RKO (cell line): ENCODE measurements around the gene GRIK3.
A peak's percentile ranks its signal among the peaks of the same experiment; 100 is the strongest.

Experiments used
- DNase-seq: peaks from one replicate; pipeline ENCODE4 v3.0.0-alpha.2; 2016; ENCODE audit warnings: low spot score

GRIK3 gene

DNA sequence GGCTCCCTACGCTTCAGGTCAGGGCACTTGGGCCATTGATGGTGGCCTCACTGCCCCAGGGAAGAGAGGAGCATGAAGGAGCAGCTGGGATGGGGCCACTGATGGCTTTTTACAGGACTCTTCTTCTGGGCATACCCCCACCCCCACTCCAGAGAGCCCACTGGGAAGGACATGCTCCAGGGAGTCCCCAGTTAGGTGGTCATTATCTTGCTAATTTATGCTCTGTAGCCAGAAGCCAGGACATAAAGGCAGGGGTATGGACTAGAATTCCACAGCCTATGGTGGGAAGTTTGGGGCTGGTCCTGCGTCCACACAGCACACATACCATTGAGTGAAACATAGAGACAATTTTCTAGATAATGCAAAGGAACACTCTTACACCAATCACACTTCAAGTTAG lies 8.8 kb upstream of the GRIK3 start:
- no peak for DNase-seq

DNA sequence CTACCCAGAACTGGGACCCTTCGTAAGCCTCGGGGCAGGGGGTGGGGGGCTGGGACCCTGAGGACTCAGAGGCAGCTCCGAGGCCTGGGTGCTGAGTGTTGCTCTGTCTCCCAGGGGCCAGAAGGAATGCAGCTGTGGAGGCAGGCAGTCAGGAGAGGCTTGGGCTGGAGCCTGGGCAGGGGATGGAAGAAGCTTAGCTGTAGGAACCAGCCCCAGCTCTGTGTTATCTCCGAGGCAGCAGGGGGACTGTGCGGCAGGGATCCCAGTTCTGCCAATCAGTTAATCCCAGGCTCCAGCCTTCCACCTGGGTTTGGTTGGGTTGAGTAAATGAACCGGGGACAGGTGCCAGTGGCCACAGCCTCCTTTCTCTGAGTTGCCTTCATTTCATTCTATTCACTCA lies 8.2 kb upstream of the GRIK3 start:
- DNase-seq: no peak

DNA sequence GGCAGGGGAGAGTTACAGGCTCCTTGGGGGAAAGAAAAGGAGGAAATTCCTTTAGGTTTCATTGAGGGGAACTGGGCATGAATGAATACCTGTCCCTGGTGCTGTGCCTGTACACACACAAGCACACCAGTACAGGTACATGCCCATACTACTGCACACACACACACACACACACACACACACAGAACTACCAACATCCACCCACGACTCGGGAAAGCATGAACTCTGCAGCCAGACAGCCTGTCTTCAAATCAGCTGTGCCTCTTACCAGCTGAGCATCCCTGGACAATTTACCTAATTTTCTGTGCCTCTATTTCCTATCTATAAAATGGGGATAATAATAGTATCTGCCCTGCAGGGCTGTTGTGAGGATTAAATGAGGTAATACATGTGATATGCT lies 7.2 kb upstream of the GRIK3 start:
- DNase-seq: no peak

DNA sequence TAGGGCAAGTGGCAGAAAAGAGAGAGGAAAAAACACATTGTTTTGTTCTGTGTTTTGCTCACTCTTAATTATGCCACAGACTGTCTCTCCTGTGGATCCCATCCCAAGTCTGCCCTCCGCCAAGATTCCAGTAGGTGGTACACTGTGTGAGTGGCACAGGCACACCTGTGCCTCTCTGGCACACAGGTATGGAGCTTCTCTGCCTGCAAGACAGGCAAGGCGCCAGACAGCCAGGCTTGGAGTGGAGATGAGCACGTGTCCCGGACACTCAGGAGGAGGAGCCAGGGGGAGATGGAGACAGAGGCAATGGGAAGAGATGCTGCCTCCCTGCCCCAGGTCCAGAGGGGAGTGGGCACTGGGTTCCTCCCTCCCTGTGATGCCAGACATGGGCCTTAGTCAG lies 6.5 kb upstream of the GRIK3 start:
- no peak for DNase-seq

DNA sequence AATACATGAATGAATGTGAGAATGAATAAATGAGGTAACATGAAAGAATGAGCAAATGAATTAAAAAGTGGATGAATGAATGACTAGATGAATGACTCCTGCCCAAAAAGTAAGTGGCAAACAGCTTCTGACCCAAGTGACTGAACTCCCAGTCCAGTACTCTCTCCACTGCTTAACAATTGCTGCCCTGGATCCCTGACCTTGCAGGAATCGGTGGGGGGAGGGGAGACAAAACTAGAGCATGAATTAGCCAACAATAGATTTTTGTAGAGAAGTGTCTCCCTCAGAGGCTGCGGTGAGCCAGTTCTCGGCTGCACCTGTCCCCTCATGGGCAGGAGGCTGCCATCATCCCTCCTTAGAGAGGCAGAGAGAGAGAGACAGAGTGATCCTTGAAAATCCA lies 5.9 kb upstream of the GRIK3 start:
- DNase-seq: no peak

DNA sequence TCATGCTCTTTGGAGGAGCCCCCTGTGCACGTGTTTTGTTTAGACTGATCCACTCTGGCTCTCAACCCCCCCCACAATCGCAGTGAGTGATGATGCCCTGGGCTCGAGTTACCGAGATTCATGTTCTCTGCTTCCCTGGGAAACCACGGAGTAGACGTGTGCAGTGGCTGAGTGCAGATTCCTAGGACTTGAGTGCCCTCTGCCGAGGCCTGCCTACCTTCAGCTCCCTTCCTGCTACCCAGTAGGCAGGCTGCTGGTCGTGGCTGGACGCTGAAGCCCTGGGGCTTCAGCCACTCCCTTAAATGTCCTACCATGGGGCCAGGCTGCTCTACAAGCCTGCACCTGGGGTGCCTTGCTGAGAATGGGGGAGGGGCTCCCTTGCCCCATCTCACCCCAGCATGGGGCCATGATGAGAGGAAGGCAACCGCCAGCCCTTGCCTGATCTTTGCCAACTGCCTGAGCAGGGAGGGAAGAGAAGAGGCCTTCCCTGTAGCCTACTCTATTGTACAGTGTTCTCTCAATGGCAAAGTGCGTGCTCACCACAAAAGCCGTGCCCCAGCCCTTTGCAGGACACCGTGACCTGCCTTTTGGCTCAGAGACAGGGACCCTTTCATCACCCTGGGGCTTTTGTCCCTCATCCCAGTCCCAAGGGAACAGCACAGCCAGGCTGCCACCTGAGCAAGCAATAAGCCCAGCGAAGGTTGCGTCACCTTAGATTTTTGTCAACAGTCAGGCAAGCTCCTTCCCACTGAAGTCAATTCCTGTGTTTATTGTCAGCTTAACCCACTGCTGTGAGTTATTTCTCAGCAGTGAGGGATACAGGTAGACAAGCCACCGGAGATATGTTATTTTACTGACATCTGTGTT lies 4.1 kb upstream of the GRIK3 start:
- DNase-seq: peak; percentile 34

DNA sequence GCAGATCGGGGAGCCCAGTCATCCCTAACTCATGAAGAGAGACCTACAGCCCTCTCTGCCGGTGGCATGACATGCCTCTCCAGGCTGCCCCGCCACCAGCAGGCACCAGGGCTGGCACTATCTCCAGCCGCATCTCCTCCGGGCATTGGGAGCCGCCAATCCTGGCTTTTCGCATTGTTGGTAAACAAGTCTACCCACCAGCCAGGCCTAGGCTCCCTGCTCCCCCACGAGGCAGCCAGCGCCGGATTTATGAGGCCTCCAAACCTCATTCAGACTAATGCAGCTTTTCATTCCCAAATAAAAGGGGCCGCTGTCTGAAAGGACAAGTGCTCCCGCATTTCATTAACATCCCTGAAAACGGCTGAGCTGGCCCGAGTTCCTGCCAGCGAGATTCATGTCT lies 3.4 kb upstream of the GRIK3 start:
- DNase-seq: no peak

DNA sequence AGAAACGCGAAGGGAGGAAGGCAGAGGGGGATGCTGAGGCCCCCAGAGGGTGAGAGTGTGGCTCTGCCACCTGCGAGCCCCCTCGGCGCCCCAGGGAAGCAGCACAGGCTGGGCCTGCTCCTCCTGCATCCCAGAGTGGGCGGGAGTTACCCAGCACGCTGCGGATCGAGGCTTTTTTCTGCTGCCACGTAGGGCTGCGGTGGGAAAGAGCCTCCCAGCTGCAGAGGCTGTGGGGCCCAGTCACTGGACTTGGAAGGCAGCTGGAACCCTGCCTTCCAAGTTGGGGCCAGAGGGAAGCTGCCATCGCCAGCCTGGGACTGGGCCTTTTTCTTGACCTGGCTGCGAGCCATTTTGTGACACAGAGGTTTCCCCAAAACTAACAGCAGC lies 2.3 kb upstream of the GRIK3 start:
- DNase-seq: no peak

DNA sequence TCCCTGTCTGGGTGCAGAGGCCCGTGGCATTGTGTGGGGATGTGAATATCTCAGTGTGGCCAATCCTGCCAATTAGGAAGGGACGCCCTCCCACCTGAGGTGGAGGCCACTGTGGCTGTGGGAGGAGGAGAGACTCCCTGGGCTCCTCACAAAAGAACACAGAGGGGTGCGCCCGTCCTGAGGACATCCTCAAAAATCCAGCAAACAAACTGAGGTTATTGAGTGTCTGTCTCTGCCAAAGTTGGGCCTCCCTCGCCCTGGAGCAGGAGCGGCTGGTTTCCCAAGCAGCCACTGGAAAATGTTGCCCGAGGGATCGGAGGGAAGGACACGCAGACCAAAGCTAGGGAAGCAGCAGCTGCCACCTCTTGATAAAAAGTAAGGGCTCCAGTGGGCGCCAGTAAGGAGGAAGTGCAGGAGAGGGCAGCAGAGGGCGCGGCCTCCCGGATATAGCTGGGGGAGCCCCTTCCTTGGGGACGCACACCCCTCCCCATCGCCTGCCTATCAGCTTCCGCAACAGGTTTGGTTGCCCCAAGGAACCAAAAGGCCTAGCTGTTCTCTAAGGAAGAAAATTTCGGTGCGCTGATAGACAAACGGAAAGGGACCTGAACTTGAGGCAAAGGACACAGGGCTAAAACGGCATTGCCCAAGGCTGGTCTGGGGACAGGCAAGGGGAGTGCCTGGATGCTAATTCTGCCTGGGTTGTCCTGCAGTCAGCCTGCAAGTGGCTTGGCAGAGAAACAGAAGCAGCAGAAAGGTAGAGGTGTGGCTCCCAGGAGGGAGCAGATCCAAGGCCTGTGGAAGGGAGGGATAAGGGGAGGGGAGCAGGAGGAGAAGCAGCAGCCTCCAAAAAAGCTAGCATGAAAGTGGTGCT lies 1.7 kb upstream of the GRIK3 start:
- no peak for DNase-seq

DNA sequence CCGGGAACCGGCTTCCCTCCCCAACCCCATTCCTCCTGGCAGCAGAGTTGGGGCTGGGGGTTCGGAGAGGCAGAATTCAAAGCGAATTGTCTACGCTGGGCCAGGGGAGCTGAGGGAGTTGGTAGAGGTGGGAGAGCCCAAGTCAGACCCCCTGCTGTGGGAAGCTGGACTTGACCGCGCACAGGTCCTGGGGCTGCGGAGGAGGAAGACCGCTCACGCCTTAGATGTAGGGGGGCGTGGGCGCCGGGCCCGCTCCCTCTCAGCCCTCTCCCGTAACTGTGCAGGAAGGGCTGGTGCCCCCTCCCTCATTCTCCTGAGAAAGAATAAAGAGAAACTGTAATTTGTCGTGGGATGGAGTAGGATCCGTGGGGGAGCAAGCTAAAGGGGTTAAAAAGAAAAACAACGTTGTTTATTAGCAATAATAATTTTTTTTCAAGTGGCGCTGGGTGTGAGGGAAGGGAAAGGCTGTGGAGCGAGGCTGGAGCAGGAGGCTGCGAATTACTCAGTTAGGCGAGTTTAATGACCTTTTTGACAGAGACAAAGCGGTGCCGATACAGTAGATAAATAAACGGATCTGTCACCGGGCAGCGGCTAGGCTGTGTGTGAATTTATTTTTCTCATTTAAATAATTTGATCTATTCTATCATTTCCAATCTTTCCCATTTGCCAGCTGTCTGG lies 838 bp upstream of the GRIK3 start:
- DNase-seq: no peak

DNA sequence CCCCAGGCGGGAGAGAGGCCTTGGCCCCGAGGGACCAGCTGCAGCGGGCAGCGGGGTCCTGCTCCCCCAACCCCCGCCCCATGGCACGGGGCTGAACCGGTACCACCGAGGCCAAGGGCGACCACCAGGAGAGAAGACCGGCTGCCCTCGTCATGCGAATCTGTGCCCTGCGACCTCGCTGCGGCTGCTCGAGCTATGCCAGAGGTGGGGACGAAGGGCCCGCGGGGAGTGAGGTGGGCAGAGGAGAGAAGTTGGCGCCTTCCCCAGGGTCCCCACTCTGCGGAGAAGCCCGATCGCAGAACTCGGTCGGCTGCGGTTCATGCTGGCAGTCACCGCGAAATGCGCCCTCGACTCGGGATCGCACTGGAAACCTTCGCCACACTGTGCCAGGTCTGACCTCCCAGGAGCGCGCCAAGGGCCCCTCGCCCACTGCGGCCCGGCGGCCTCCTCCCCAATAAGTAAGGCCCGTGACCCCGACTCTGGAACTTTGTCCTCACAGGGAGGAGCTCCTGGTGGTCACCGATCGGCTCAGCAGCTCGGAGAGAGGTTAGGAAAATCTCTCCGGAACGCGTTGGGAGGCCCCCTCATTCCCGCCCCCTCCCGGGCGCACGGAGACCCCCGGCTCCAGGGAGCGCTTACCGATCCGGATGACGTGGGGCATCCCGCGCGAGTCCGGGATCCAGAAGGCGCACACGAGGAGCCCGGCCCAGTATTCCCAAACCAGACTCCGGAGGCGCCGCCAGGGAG lies 787 bp downstream of the GRIK3 start:
- DNase-seq: no peak

DNA sequence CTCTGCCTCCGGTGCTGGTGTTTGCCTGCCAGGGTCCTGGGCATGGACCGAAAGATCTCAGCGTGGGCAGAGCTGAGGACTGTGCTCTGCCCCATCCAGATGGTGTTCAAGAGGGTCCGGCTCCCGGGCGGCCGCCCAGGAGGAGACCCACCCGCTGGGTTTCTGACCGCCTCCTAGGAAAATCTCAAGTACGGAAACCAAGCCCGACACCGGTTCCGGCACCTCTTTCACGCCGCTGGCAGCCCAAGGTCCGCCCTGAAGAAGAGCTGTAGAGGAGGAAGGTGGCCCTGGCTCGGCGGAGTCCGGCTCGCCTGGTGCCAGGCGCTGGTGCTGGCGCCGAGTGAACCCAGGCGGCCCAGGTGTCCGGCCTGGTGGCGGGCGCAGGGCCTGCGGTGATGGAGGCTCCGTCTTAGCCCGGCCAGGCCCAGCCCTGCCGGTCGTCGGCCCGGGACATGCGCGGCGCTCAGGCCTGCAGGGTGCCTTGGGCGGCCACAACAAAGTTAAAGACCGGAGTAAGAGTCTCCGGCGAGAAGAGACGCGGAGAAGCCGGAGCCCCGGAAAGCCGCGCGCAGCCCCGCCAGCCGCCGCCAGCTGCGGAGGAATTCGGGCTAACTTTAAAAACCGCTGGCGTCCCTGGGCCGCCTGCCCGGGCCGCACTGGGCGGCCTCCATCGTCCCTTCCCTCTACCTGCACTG lies 1.5 kb downstream of the GRIK3 start:
- DNase-seq: no peak

DNA sequence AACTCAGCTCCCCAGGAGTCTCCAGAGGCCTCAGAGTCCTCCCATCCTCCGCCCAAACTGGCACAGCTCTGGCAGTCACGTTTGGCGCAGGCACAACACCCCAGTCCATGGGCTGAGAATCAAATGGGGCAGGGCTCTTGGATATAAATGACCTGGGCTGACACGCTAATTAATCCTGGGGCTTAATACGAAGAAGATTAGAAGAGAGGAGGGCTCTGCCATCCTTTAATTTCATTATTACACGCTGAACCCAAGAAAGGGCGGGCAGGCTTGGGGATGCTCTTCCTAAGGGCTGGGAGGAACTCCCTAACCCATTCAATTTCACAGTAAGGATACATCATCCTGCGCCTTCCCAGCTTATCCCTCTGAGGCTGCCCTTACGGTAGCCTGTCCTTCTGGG lies 2.4 kb downstream of the GRIK3 start:
- DNase-seq: no peak

DNA sequence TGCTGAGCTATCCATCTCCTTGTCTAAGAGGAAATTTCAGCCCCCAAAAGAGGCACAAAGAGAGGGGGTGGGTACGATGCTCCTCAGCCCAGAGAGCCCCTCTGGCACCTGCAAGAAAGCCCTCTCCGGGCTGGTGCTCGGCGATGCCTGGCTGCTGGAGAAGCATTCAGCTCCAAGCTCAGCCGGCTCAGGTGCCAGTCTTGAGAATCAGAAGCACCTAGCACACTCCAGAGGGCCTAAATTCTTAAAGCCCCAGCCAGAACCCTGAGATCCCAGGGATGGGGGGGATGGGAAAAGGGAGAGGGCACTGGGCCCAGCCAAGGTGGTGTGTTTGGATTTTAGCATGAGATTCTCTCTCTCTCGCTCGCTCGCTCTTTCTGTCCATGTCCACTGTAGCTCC lies 2.9 kb downstream of the GRIK3 start:
- DNase-seq: no peak

DNA sequence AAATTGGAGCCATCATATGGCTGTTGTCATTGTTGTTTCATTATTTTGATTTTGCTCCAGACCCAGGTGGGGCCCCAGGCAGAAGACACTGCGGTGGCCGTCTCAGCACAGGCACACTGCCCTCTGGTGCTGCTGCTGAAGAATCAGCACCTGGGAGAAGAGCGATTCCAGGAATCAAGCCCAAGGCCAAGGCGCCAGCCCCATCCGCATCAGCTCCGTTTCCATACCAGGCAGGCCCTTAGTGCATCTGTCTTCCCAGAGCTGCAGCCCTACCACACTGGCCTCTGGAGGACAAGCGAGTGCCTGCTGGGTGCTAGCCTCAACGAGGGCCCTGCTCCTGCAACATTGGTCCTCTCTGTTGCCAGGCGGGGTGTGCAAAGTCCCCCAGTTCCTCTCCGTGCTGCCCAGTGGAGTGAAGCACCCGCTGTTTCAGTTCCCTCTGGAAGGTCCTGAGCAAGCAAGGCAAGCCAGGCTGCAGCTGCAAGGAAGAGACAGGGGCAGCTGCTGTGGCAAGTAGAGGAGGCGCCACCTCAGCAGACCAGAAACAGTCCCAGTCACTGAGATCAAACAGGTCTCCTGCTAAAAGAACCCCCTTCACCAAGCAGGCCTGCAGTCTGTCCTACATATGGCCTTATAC lies 5.2 kb downstream of the GRIK3 start:
- DNase-seq: no peak

DNA sequence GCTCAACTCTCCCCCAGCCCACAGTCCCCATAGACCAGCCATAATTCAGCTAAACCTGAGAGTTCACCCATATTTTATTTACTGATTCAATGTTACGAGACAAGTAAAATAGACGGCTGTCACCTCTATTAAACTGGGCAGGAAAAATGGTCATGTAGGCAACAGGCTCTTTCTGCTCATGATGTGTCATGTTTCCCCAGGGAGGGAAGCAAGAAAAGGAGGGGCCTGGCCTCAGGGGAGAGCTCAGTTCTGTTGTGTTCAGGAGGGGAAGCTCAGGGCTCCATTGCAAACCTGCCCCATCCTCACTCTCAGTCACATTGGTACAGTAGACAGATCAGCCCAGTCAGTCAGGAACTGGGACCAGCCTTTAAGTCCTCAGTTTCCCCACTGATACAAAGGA lies 12.8 kb downstream of the GRIK3 start:
- no peak for DNase-seq

DNA sequence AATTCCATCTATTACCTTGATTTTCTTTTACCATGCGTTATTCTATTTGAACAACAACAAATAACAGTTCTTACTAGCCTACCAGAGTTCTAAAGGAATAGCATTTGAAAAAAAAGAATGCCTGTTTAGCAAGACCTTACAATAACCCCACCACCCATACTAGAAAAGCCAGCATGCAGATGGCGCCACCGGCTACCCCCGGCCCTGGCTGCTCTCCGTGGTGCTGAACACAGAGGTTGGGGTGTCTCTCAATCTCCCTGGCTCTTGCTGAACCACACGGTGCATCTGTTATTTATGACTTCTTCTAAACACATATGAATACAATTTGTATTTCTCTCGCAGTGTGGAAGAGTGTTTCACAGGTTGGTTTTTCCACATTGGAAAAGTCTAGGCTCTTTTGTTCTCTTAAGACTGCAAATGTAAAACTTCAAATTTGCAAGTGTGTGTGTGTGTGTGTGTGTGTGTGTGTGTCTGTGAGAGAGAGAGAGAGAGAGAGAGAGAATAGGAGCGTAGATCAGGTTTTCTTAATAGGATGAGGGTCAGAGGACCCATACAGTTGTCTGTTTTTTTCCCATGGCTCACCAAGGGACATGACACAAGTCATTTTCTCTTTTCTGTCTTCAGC lies 13.6 kb downstream of the GRIK3 start:
- DNase-seq: peak; percentile 36

DNA sequence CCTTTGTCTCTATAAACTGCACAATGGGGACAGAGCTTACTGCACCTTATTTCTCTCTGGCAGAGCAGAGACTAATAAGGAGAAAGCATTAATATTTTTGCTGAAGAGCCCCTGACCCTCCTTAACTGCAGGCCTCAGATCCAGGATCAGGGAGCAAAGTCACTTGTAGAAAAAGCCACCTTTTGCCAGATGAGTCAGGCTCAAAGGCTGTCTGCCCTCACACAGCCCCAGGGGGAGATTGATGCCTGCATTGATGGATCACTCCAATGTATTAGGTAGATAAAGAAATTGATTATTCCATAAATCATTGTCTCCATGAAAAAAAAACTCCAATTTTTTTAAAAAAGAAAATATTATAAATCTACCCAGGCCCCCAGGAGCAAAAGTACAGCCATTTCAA lies 15.8 kb downstream of the GRIK3 start:
- no peak for DNase-seq

DNA sequence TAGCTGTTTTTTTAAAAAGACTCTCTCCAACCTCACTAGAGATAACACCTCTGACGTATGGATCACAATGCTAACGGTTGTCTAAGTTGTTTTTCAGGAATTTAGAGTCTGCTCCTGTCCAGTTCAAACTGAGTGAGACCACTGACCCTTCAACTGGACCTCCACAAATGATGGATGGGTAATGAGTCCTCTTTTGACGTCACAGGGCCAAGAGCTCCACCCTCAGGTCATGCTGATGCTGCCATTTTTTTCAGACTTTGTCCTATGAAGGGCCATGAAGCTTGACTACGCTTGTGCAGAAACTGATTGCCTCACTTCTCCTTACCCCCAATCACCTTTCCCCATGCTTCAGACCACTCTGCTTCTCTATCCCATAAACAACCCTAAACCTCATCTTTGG lies 16.6 kb downstream of the GRIK3 start:
- no peak for DNase-seq

DNA sequence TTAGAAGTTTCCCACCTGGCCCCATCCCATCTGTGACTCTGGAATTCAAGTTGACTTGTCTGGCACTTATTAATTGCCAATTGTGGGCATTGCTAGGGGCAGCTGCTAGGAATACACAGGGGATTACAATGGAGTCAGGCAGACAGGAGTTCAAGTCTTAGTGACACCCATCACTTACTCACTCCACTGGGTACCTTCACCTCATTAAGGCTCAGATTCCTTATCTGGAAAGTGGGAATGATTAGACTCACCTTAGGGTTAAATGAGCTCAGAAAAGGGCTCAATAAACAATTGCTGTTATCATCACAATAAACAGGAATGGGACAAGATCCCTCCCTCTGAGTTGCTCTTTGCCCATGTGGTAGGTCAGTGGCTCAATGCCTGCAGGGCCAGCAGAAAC lies 18.2 kb downstream of the GRIK3 start:
- no peak for DNase-seq

DNA sequence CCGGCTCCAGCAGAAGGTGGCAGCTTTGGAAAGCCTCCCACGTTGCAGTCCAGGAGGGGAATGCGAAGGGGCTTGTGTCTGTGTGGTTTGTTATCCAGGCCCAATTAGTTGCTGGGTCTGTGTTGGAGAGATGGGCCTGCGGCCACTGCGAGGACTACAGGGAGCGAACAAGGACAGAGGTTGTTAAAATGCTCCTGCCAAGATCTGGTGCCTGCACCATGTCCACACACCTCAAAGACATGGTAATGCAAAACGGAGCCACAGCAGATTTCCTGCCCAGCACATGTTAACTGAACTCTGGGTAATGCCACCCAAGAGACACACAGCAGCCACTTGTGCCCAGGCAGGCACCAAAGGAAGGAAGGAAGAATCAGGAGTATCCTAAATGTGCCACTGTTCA lies 18.6 kb downstream of the GRIK3 start:
- no peak for DNase-seq
